GM21381 (cell line): ENCODE data around the gene NALCN.

Experiments
- ATAC-seq: cut with Tn5 transposase; IDR thresholded peaks from one replicate; pipeline ENCODE4 v1.9.1; 2021; ENCODE audit warnings: mild to moderate bottlenecking, moderate library complexity; ENCODE audit not compliant: unreplicated experiment

The NALCN gene

GRCh38 chr13:101416181-101417042 is at the start of gene NALCN:
Gene NALCN (minus strand): TSS chr13:101416508. CDS start chr13:101399126, 17,382 bp downstream.
- peak; percentile 43 for ATAC-seq

- ATAC-seq = no peak
These were observed 49.6 kb upstream of the NALCN start for GRCh38 chr13:101465877-101466276.

GRCh38 chr13:101457176-101457575 is 40.9 kb upstream of the NALCN start:
- no peak for ATAC-seq

- ATAC-seq = no peak
These were observed 39.6 kb upstream of the NALCN start for GRCh38 chr13:101455863-101456262.

GRCh38 chr13:101454767-101455166 is 38.5 kb upstream of the NALCN start:
- ATAC-seq = no peak

- ATAC-seq = no peak
These were observed 37.5 kb upstream of the NALCN start for GRCh38 chr13:101453784-101454201.

GRCh38 chr13:101452519-101453485 is 36.5 kb upstream of the NALCN start, which contains the start of gene ITGBL1:
Gene ITGBL1 (plus strand): TSS chr13:101452675. CDS start chr13:101452834, 159 bp downstream.
- peak; percentile 83 for ATAC-seq

- ATAC-seq = no peak
These were observed 35.3 kb upstream of the NALCN start for GRCh38 chr13:101451641-101452040.

- ATAC-seq = no peak
These were observed 34.4 kb upstream of the NALCN start for GRCh38 chr13:101450749-101451130.

GRCh38 chr13:101449790-101450748 is 33.8 kb upstream of the NALCN start:
- ATAC-seq = no peak

- ATAC-seq = no peak
These were observed 31.5 kb upstream of the NALCN start for GRCh38 chr13:101447852-101448251.

- no peak for ATAC-seq
These were observed 18.2 kb upstream of the NALCN start for GRCh38 chr13:101434486-101434885.

- ATAC-seq = no peak
These were observed 17.6 kb upstream of the NALCN start for GRCh38 chr13:101433895-101434294.

GRCh38 chr13:101429733-101430132 is 13.4 kb upstream of the NALCN start:
- ATAC-seq = no peak

- no peak for ATAC-seq
These were observed 9.3 kb upstream of the NALCN start for GRCh38 chr13:101425623-101426022.

- no peak for ATAC-seq
These were observed 8.8 kb upstream of the NALCN start for GRCh38 chr13:101425156-101425471.

GRCh38 chr13:101424381-101425155 is 8.3 kb upstream of the NALCN start:
- ATAC-seq = no peak

- no peak for ATAC-seq
These were observed 7.6 kb upstream of the NALCN start for GRCh38 chr13:101423872-101424271.

GRCh38 chr13:101417501-101417900 is 1.2 kb upstream of the NALCN start:
- no peak for ATAC-seq

GRCh38 chr13:101417043-101417406 is 717 bp upstream of the NALCN start:
- ATAC-seq = no peak
